K562 (cell line): ENCODE results near the gene ECSIT. TPM values are rescaled to one million over a fixed set of nuclear protein-coding genes. Genes with fewer than 3 reads are reported as not detected.

Experiments used
- ATAC-seq: fragments of 200-7000 bp; cut with Tn5 transposase; 3 replicates; pipeline ENCODE4 v1.9.1; 2020; ENCODE audit warnings: moderate library complexity
- BruUV-seq: library from RNA; stranded (reverse); fragments of 400-500 nt; replicated peaks from 2 replicates; lab custom pipeline; 2021; lab: Mats Ljungman, UMichigan
- CTCF ChIA-PET: fragments of 300-600 bp; formaldehyde crosslinking; extraction: SDS; loops from one replicate; lab custom pipeline; 2021; ENCODE audit warnings: low intra/inter-chr PET ratio; lab: Yijun Ruan, JAX
- POLR2A ChIA-PET: fragments of 300-600, 350-650 bp; sonication (Branson Sonifier 250); formaldehyde crosslinking; extraction: SDS; loops from one replicate; lab custom pipeline; 2021; ENCODE audit warnings: antibody characterized with exemption, inconsistent platforms; lab: Yijun Ruan, JAX
- DNase-seq, 4 experiments: peaks; one replicate each; pipeline versions ENCODE4 v3.0.0 to v3.0.0-alpha.2; 2011 to 2018; ENCODE audit warnings: low spot score in 3 of 4, mixed read lengths in 3 of 4; ENCODE audit errors: extremely low read depth in 1 of 4
- FAIRE-seq: peaks from 2 replicates; lab custom pipeline; 2011; peaks lifted over from hg19 to GRCh38; lab: Jason Lieb, UNC
- H2AFZ ChIP-seq: 2 replicates; pipeline ENCODE4 v1.6.0; 2011; ENCODE audit warnings: low read depth, low read length, control low read depth, inconsistent platforms
- H3K27ac ChIP-seq: fragments of 200-600 bp; 3 replicates; pipeline ENCODE4 v1.8.0; 2011; ENCODE audit warnings: low read depth, mild to moderate bottlenecking, control low read depth, inconsistent platforms, low read length, moderate library complexity, mixed read lengths; ENCODE audit errors: extremely low read depth
- H3K27me3 ChIP-seq, 2 experiments: fragments of 300-600 bp in 1 of 2; 2 replicates in 1 of 2; 3 replicates in 1 of 2; pipeline versions ENCODE4 v1.6.0 to v1.8.0; 2011; ENCODE audit warnings: inconsistent platforms in 2 of 2, low read length in 2 of 2, mild to moderate bottlenecking in 1 of 2, mixed read lengths in 1 of 2, moderate library complexity in 1 of 2; ENCODE audit not compliant: control insufficient read depth in 2 of 2, insufficient read depth in 2 of 2
- H3K36me3 ChIP-seq: fragments of 300-600 bp; 3 replicates; pipeline ENCODE4 v1.8.0; 2011; ENCODE audit warnings: mild to moderate bottlenecking, low read length, inconsistent platforms; ENCODE audit not compliant: control insufficient read depth, insufficient read depth
- H3K4me1 ChIP-seq, 2 experiments: fragments of 200-600 bp in 1 of 2; replicated peaks in 1 of 2; 2 replicates in 1 of 2; 3 replicates in 1 of 2; pipeline versions ENCODE4 v1.5.1 to v1.8.0; 2011; ENCODE audit warnings: inconsistent platforms in 2 of 2, low read length in 2 of 2, mild to moderate bottlenecking in 1 of 2, mixed read lengths in 1 of 2, moderate library complexity in 1 of 2; ENCODE audit not compliant: control insufficient read depth in 2 of 2, insufficient read depth in 2 of 2
- H3K4me2 ChIP-seq: 2 replicates; pipeline ENCODE4 v1.6.1; 2011; ENCODE audit warnings: low read length, control low read depth, inconsistent platforms, mixed read lengths; ENCODE audit not compliant: insufficient read depth
- H3K4me3 ChIP-seq: fragments of 200-600 bp; sonication (generic), shearing (Covaris generic); 2 replicates; pipeline ENCODE4 v1.5.1; 2016; ENCODE audit warnings: control low read depth, inconsistent platforms
- H3K79me2 ChIP-seq: fragments of 200-600 bp; 3 replicates; pipeline ENCODE4 v1.8.0; 2011; ENCODE audit warnings: low read length, inconsistent platforms; ENCODE audit not compliant: control insufficient read depth, insufficient read depth
- H3K9ac ChIP-seq, 2 experiments: 2 replicates each; pipeline versions ENCODE4 v1.6.0 to v1.6.1; 2011; ENCODE audit warnings: low read depth in 2 of 2, low read length in 2 of 2, control low read depth in 1 of 2, inconsistent platforms in 1 of 2, mild to moderate bottlenecking in 1 of 2, mixed read lengths in 1 of 2; ENCODE audit not compliant: insufficient read depth in 1 of 2
- H3K9me1 ChIP-seq: one replicate; pipeline ENCODE4 v1.6.0; 2011; ENCODE audit warnings: inconsistent platforms, mild to moderate bottlenecking, low read length, moderate library complexity; ENCODE audit not compliant: control insufficient read depth, insufficient read depth
- H3K9me3 ChIP-seq: replicated peaks from 2 replicates; pipeline ENCODE4 v1.5.1; 2011; ENCODE audit warnings: low read depth, low read length, inconsistent platforms; ENCODE audit not compliant: control insufficient read depth, insufficient read depth
- H4K20me1 ChIP-seq: replicated peaks from 2 replicates; pipeline ENCODE4 v1.6.1; 2011; ENCODE audit warnings: low read length, inconsistent platforms, mixed read lengths; ENCODE audit not compliant: control insufficient read depth, insufficient read depth
- ARID2 ChIP-seq: fragments of 450-650 bp; IDR thresholded peaks from 2 replicates; pipeline ENCODE4 v1.6.1; 2017; ENCODE audit warnings: antibody characterized with exemption, mild to moderate bottlenecking
- CSDE1 ChIP-seq, 2 experiments: fragments of 450-650 bp; IDR thresholded peaks; 2 replicates each; pipeline ENCODE4 v1.6.1; 2016; ENCODE audit warnings: mild to moderate bottlenecking in 1 of 2
- E2F3 ChIP-seq: fragments of 250-450 bp; sonication (Bioruptor Pico); IDR thresholded peaks from 2 replicates; pipeline ENCODE4 v1.4.0; 2020; ENCODE audit warnings: mild to moderate bottlenecking
- ETV1 ChIP-seq: fragments of 450-650 bp; conservative IDR thresholded peaks from 2 replicates; pipeline ENCODE4 v1.6.1; 2016; ENCODE audit warnings: missing genetic modification characterization, control low read depth, low read depth, missing compliant biosample characterization
- FOXA1 ChIP-seq: fragments of 450-650 bp; IDR thresholded peaks from 2 replicates; pipeline ENCODE4 v1.6.1; 2016; ENCODE audit warnings: mild to moderate bottlenecking, borderline replicate concordance
- HMG20B ChIP-seq: fragments of 250-450 bp; sonication (Bioruptor Pico); IDR thresholded peaks from 2 replicates; pipeline ENCODE4 v1.5.0; 2021; ENCODE audit warnings: mild to moderate bottlenecking
- SIN3B ChIP-seq: fragments of 450-650 bp; IDR thresholded peaks from 2 replicates; pipeline ENCODE4 v1.6.1; 2017; ENCODE audit warnings: low read depth, mild to moderate bottlenecking, moderate library complexity
- SMARCB1 ChIP-seq: IDR thresholded peaks from 2 replicates; pipeline ENCODE4 v1.6.1; 2011; ENCODE audit warnings: improper control_type of control experiment, low read depth; ENCODE audit not compliant: insufficient read length
- USF1 ChIP-seq: sonication (generic); formaldehyde crosslinking; IDR thresholded peaks from 2 replicates; pipeline ENCODE4 v1.9.0; 2022; ENCODE audit warnings: mild to moderate bottlenecking, missing genetic modification reagents
- ZFP1 ChIP-seq: fragments of 450-650 bp; formaldehyde crosslinking; IDR thresholded peaks from 2 replicates; pipeline ENCODE4 v1.4.0; 2020; ENCODE audit warnings: mild to moderate bottlenecking, mixed read lengths
- ZNF184 ChIP-seq: sonication (generic); formaldehyde crosslinking; IDR thresholded peaks from 2 replicates; pipeline ENCODE4 v1.5.0; 2020; ENCODE audit warnings: missing genetic modification reagents
- WGBS: fragments of 100-300 bp; shearing (Covaris generic); methylation state at CpG from one replicate; pipeline ENCODE4 v1.1.6; 2016; ENCODE audit warnings: low coverage, mixed read lengths; ENCODE audit not compliant: insufficient coverage; ENCODE audit errors: missing lambda C conversion rate; 5-methylcytosine and 5-hydroxymethylcytosine counted together
- in situ Hi-C: fragments of 300-500 bp; cut with MboI; formaldehyde crosslinking; loops from 4 replicates; pipeline ENCODE4 v1.15.0; 2018; ENCODE audit warnings: inconsistent platforms, mixed read lengths
- intact Hi-C: fragments of 100-400 bp; cut with micrococcal nuclease; formaldehyde crosslinking; loops from 2 replicates; pipeline ENCODE4 v1.14.2; 2022
- polyA plus RNA-seq, 8 experiments: library from polyadenylated mRNA; depleted of rRNA in 4 of 8; stranded (reverse) in 5 of 8; unstranded in 3 of 8; fragments of >200 nt; fragmentation: Nextera tagmentation in 2 of 8; fragmentation: Illumina TruSeq in 1 of 8; extraction: Ambion mirVana in 2 of 8; extraction: Trizol in 1 of 8; gene quantifications; 2 replicates each; pipeline versions ENCODE4 v1.2.1 to v1.2.3, GENCODE V29; 2011 to 2014; ENCODE audit warnings: inconsistent platforms in 1 of 8, missing spikeins in 1 of 8
- total RNA-seq, 7 experiments: library from RNA; depleted of rRNA in 6 of 7; stranded (reverse); fragments of >200 nt in 6 of 7; fragmentation: Illumina TruSeq in 2 of 7; extraction: Trizol in 2 of 7; gene quantifications; 2 replicates each; pipeline versions ENCODE4 v1.2.1 to v1.2.3, GENCODE V29; 2011 to 2021; ENCODE audit warnings: low replicate concordance in 1 of 7

ECSIT gene
- total and polyA plus RNA-seq, 9 of the 15 experiments (the other 6 are each of a cell fraction or from before 2014, with no cell fraction given) = 1.1 to 82.5 (median 43.9) TPM

GRCh38 chr19:11510444-11510843 is 18.5 kb downstream of the ECSIT start:
- Histone ChIP-seq H3K4me3 (no peak overlapping the region), H3K36me3 (peaks cover 38% of the 10 kb centered on the region; the same call in 2 of the 3 replicates), H3K79me2 (no peaks in the 10 kb centered on the region), H3K9ac (no peak overlapping the region), H4K20me1 (no peaks in the 10 kb centered on the region), H3K4me1 (peaks cover 3 to 28% of the 10 kb centered on the region in 2 experiments; a peak in 4 of 5 replicates), H3K9me3 (no peaks in the 10 kb centered on the region), H2AFZ (no peak overlapping the region), H3K9me1 (no peaks in the 10 kb centered on the region), H3K27me3 (no peaks in the 10 kb centered on the region)
- intact Hi-C loops = no loop called here
- no TSS peak for BruUV-seq
- POLR2A ChIA-PET = no interaction called here
- ATAC-seq (no peak), DNase-seq (no peak), FAIRE-seq (no peak)
- in situ Hi-C loops = no loop called here
- no peak for TF ChIP-seq ZFP1
- no peak for TF ChIP-seq FOXA1
- TF ChIP-seq CSDE1 (IDR thresholded peaks at IDR 0.05) = no peak
- no peak for TF ChIP-seq HMG20B (CRISPR knock-in tag)
- no peak for TF ChIP-seq ZNF184 (CRISPR knock-in tag)
- no peak for TF ChIP-seq E2F3 (CRISPR knock-in tag)
- TF ChIP-seq USF1 (CRISPR knock-in tag) = no peak
- TF ChIP-seq ARID2 = no peak
- TF ChIP-seq SMARCB1 = no peak
- TF ChIP-seq ETV1 = no peak
- no peak for TF ChIP-seq SIN3B
- TF ChIP-seq, all 486 proteins: peak for 0
- Histone ChIP-seq H3K4me2 (no peak overlapping the region), H3K27ac (no peak overlapping the region)
- CTCF ChIA-PET = no interaction called here
- 78% methylated on average over 7 of the region's 8 CpGs for WGBS
